Measurements from ENCODE around the gene DACH2.

DNA sequence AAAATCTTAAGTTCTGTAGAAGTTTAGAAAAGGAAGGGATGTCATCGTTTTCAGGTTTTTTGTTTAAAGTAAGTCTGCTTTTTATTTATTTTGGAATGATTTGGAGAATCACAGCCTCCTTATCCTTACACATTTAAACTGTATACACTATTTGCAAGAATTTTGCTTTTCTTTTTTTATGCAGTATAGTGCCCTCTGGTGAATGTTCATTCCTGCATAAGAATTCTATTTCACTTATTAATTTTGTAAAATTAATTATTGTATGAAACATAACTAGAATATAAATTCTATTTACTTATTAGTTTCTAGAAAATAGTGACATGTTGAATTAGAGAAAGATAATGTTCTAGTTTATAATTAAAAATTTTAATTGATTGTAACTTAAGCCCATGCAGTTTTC, 44.6 kb downstream of the DACH2 start:
- TF ChIP-seq RARB (CRISPR knock-in tag; IDR thresholded peaks at IDR 0.05) = no peak
- TF ChIP-seq, protein P1, sequence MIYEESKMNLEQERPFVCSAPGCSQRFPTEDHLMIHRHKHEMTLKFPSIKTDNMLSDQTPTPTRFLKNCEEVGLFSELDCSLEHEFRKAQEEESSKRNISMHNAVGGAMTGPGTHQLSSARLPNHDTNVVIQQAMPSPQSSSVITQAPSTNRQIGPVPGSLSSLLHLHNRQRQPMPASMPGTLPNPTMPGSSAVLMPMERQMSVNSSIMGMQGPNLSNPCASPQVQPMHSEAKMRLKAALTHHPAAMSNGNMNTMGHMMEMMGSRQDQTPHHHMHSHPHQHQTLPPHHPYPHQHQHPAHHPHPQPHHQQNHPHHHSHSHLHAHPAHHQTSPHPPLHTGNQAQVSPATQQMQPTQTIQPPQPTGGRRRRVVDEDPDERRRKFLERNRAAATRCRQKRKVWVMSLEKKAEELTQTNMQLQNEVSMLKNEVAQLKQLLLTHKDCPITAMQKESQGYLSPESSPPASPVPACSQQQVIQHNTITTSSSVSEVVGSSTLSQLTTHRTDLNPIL (CRISPR knock-in tag; IDR thresholded peaks at IDR 0.05; ENCODE audit: low read depth) = no peak
- TF ChIP-seq PPARA (CRISPR knock-in tag; IDR thresholded peaks at IDR 0.05; ENCODE audit: borderline replicate concordance) = no peak
- TF ChIP-seq TOX (CRISPR knock-in tag; IDR thresholded peaks at IDR 0.05; ENCODE audit: borderline replicate concordance) = no peak
